Peyer's patch (tissue), 4 donors: ENCODE results near the gene PLEKHA7. TPM values are rescaled to one million over a fixed set of nuclear protein-coding genes. Genes with fewer than 3 reads are reported as not detected.

Source experiments
- DNase-seq, 3 donors: peaks; one replicate each; pipeline ENCODE4 v3.0.0-alpha.2; 2017 to 2019
- H3K27ac ChIP-seq, 4 donors: fragments of 200-600 bp; sonication (generic); one replicate each; pipeline ENCODE4 v1.5.1; 2016 to 2019
- H3K27me3 ChIP-seq, 2 donors: fragments of 200-600 bp; sonication (generic); one replicate each; pipeline ENCODE4 v1.5.1; 2019
- H3K36me3 ChIP-seq, 3 donors: fragments of 200-600 bp; sonication (generic); one replicate each; pipeline ENCODE4 v1.5.1; 2016 to 2019
- H3K4me1 ChIP-seq, 4 donors: fragments of 200-600 bp; sonication (generic); one replicate each; pipeline ENCODE4 v1.5.1; 2016 to 2019
- H3K4me3 ChIP-seq, 4 donors: fragments of 200-600 bp; sonication (generic); 1 replicate in 3 of 4; 2 replicates in 1 of 4; pipeline ENCODE4 v1.5.1; 2016 to 2019; ENCODE audit warnings: mild to moderate bottlenecking in 1 of 4
- H3K9me3 ChIP-seq, 4 donors: fragments of 200-600 bp; sonication (generic); one replicate each; pipeline ENCODE4 v1.5.1; 2016 to 2019; ENCODE audit warnings: mild to moderate bottlenecking in 1 of 4
- CTCF ChIP-seq, 6 experiments: fragments of 450-650 bp in 4 of 6; fragments of 200-600 bp in 2 of 6; sonication (generic) in 1 of 6; IDR thresholded peaks; one replicate each; pipeline ENCODE4 v1.5.1; 2017 to 2019; ENCODE audit warnings: antibody characterized with exemption in 6 of 6, mild to moderate bottlenecking in 3 of 6, moderate library complexity in 1 of 6
- POLR2A ChIP-seq, 2 donors: fragments of 450-650 bp; IDR thresholded peaks; one replicate each; pipeline ENCODE4 v1.5.1; 2017; ENCODE audit warnings: antibody characterized with exemption in 2 of 2, mild to moderate bottlenecking in 2 of 2, moderate library complexity in 2 of 2
- total RNA-seq, 4 donors: library from RNA; depleted of rRNA; stranded (reverse); fragments of >200 nt; gene quantifications; one replicate each; pipeline ENCODE4 v1.1.0, GENCODE V29; 2016

PLEKHA7 gene
- total RNA-seq, 4 donors from 2014 or later: 129 to 211 (median 176) TPM

- no peaks in the 10 kb centered on the region for H3K9me3 ChIP-seq
- no peak overlapping the region for H3K27ac ChIP-seq
- TF ChIP-seq CTCF (IDR thresholded peaks at IDR 0.05) (no peak), POLR2A (IDR thresholded peaks at IDR 0.05) (no peak)
- H3K4me3 ChIP-seq: no peak overlapping the region
- H3K27me3 ChIP-seq: no peaks in the 10 kb centered on the region
- H3K36me3 ChIP-seq: no peaks in the 10 kb centered on the region
- no peaks in the 10 kb centered on the region for H3K4me1 ChIP-seq
- DNase-seq: no peak
These were observed 132.4 kb downstream of the PLEKHA7 start for GRCh38 chr11:16881766-16882165.

GRCh38 chr11:16881074-16881709, 133.0 kb downstream of the PLEKHA7 start:
- no peaks in the 10 kb centered on the region for H3K36me3 ChIP-seq
- no peaks in the 10 kb centered on the region for H3K27me3 ChIP-seq
- no peak for DNase-seq
- no peaks in the 10 kb centered on the region for H3K4me1 ChIP-seq
- no peaks in the 10 kb centered on the region for H3K9me3 ChIP-seq
- no peak overlapping the region for H3K4me3 ChIP-seq
- no peak overlapping the region for H3K27ac ChIP-seq
- no peak for TF ChIP-seq POLR2A (IDR thresholded peaks at IDR 0.05)
- TF ChIP-seq CTCF (IDR thresholded peaks at IDR 0.05): no peak

GRCh38 chr11:16880184-16880801, 133.9 kb downstream of the PLEKHA7 start:
- no peak overlapping the region for H3K27ac ChIP-seq

GRCh38 chr11:16879690-16880089, 134.5 kb downstream of the PLEKHA7 start:
- no peak for DNase-seq
- TF ChIP-seq POLR2A (IDR thresholded peaks at IDR 0.05): no peak
- TF ChIP-seq CTCF (IDR thresholded peaks at IDR 0.05): no peak
- no peaks in the 10 kb centered on the region for H3K27me3 ChIP-seq
- H3K27ac ChIP-seq: no peak overlapping the region
- H3K4me3 ChIP-seq: no peak overlapping the region
- no peaks in the 10 kb centered on the region for H3K36me3 ChIP-seq
- H3K4me1 ChIP-seq: no peaks in the 10 kb centered on the region
- H3K9me3 ChIP-seq: no peaks in the 10 kb centered on the region

More at GRCh38 chr11:16880184-16880801, 133.9 kb downstream of the PLEKHA7 start:
- Histone ChIP-seq H3K36me3 (no peaks in the 10 kb centered on the region), H3K27me3 (no peaks in the 10 kb centered on the region), H3K9me3 (no peaks in the 10 kb centered on the region), H3K4me3 (no peak overlapping the region), H3K4me1 (no peaks in the 10 kb centered on the region)
- TF ChIP-seq POLR2A (IDR thresholded peaks at IDR 0.05): no peak
- no peak for TF ChIP-seq CTCF (IDR thresholded peaks at IDR 0.05)
- DNase-seq: no peak

DNA sequence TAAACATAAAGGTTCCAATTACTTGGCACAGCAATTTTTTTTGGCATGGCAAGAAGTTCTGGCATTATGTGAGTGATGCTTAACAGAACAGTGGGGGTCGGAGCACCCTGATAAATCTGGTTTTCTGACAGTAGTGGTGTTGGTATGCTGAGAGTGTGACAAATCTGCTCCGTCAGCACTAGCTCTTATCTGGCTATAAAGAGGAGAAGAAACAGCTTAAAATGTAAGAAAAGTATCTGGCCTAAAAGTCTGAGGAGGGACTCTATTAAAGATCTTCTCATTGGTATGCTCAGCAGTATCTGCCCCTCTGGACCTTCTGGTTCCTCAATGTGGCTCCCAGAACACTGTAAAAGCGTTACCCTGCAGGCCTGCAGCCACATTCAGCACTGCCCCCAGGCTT, 137.4 kb downstream of the PLEKHA7 start:
- Histone ChIP-seq H3K9me3 (no peaks in the 10 kb centered on the region), H3K27ac (no peak overlapping the region)

More for the DNA sequence above, 137.4 kb downstream of the PLEKHA7 start:
- TF ChIP-seq CTCF (IDR thresholded peaks at IDR 0.05) (no peak), POLR2A (IDR thresholded peaks at IDR 0.05) (no peak)
- Histone ChIP-seq H3K4me3 (no peak overlapping the region), H3K27me3 (no peaks in the 10 kb centered on the region), H3K4me1 (no peaks in the 10 kb centered on the region), H3K36me3 (no peaks in the 10 kb centered on the region)
- DNase-seq: no peak
